Activated T-cell treated with anti-CD3 and anti-CD28 coated beads for 4 hours (primary cell): ENCODE data around the gene UPF2.
"Not testable (repeated sequence)": the region's sequence is repeated elsewhere in the genome, so short reads cannot be mapped to it uniquely, and the experiment has no call there.

Experiments
- DNase-seq: peaks from one replicate; pipeline ENCODE4 v3.0.0-alpha.2; 2020

The UPF2 gene

GRCh38 chr10:11901833-11902475 lies 140.7 kb downstream of the UPF2 start:
- no peak for DNase-seq

GRCh38 chr10:11901454-11901832 lies 141.2 kb downstream of the UPF2 start:
- no peak for DNase-seq

- DNase-seq: no peak
Observed at GRCh38 chr10:11901036-11901301, 141.6 kb downstream of the UPF2 start.

- DNase-seq: no peak
Observed at GRCh38 chr10:11899067-11899876, 143.3 kb downstream of the UPF2 start.

- DNase-seq: no peak
Observed at GRCh38 chr10:11898372-11899066, 144.1 kb downstream of the UPF2 start.

- DNase-seq: no peak
Observed at GRCh38 chr10:11898033-11898371, 144.6 kb downstream of the UPF2 start.

GRCh38 chr10:11896549-11897200 lies 145.9 kb downstream of the UPF2 start:
- no peak for DNase-seq

- no peak for DNase-seq
Observed at GRCh38 chr10:11895598-11895997, 147.0 kb downstream of the UPF2 start.

GRCh38 chr10:11895108-11895466 lies 147.5 kb downstream of the UPF2 start:
- no peak for DNase-seq

GRCh38 chr10:11894381-11895107 lies 148.1 kb downstream of the UPF2 start:
- DNase-seq: no peak

GRCh38 chr10:11893749-11894278 lies 148.8 kb downstream of the UPF2 start:
- no peak for DNase-seq

- no peak for DNase-seq
Observed at GRCh38 chr10:11891776-11892486, 150.7 kb downstream of the UPF2 start.

GRCh38 chr10:11889263-11889662 lies 153.3 kb downstream of the UPF2 start:
- DNase-seq: not testable (repeated sequence)

- DNase-seq: no peak
Observed at GRCh38 chr10:11887381-11888227, 155.0 kb downstream of the UPF2 start.

- DNase-seq: no peak
Observed at GRCh38 chr10:11886851-11887250, 155.8 kb downstream of the UPF2 start.

GRCh38 chr10:11886138-11886474 lies 156.5 kb downstream of the UPF2 start:
- DNase-seq: no peak

GRCh38 chr10:11885437-11886137 lies 157.0 kb downstream of the UPF2 start:
- no peak for DNase-seq

GRCh38 chr10:11884706-11885423 lies 157.7 kb downstream of the UPF2 start:
- DNase-seq: no peak

GRCh38 chr10:11882646-11883375 lies 159.8 kb downstream of the UPF2 start:
- no peak for DNase-seq
